ENCODE data around the gene GPR39.

Gene GPR39

GRCh38 chr2:132446444-132446843 lies 29.8 kb downstream of the GPR39 start:
- no peak for DNase-seq (ENCODE audit: low spot score)

- no peak for DNase-seq (ENCODE audit: low spot score)
Observed at GRCh38 chr2:132448331-132448730, 31.7 kb downstream of the GPR39 start.

GRCh38 chr2:132448771-132449170 lies 32.2 kb downstream of the GPR39 start:
- no peak for DNase-seq (ENCODE audit: low spot score)

GRCh38 chr2:132449868-132450267 lies 33.3 kb downstream of the GPR39 start:
- DNase-seq (ENCODE audit: low spot score): no peak

- DNase-seq (ENCODE audit: low spot score): no peak
Observed at GRCh38 chr2:132460781-132461180, 44.2 kb downstream of the GPR39 start.

GRCh38 chr2:132462236-132462635 lies 45.6 kb downstream of the GPR39 start:
- no peak for DNase-seq (ENCODE audit: low spot score)

- no peak for DNase-seq (ENCODE audit: low spot score)
Observed at GRCh38 chr2:132463719-132464118, 47.1 kb downstream of the GPR39 start.

- DNase-seq (ENCODE audit: low spot score): no peak
Observed at GRCh38 chr2:132465917-132466316, 49.3 kb downstream of the GPR39 start.

- no peak for DNase-seq (ENCODE audit: low spot score)
Observed at GRCh38 chr2:132466428-132467028, 49.9 kb downstream of the GPR39 start.

- no peak for DNase-seq (ENCODE audit: low spot score)
Observed at GRCh38 chr2:132468821-132469675, 52.4 kb downstream of the GPR39 start.

GRCh38 chr2:132470746-132471145 lies 54.1 kb downstream of the GPR39 start:
- no peak for DNase-seq (ENCODE audit: low spot score)

GRCh38 chr2:132473174-132473883 lies 56.7 kb downstream of the GPR39 start:
- DNase-seq (ENCODE audit: low spot score): no peak

GRCh38 chr2:132475615-132476014 lies 59.0 kb downstream of the GPR39 start:
- no peak for DNase-seq (ENCODE audit: low spot score)

GRCh38 chr2:132477436-132477835 lies 60.8 kb downstream of the GPR39 start:
- DNase-seq (ENCODE audit: low spot score): no peak

GRCh38 chr2:132477962-132478361 lies 61.4 kb downstream of the GPR39 start:
- DNase-seq (ENCODE audit: low spot score): no peak

- no peak for DNase-seq (ENCODE audit: low spot score)
Observed at GRCh38 chr2:132478461-132479105, 62.0 kb downstream of the GPR39 start.

- DNase-seq (ENCODE audit: low spot score): no peak
Observed at GRCh38 chr2:132479155-132479554, 62.5 kb downstream of the GPR39 start.

- DNase-seq (ENCODE audit: low spot score): no peak
Observed at GRCh38 chr2:132482821-132483220, 66.2 kb downstream of the GPR39 start.

GRCh38 chr2:132484144-132484543 lies 67.5 kb downstream of the GPR39 start:
- no peak for DNase-seq (ENCODE audit: low spot score)

- no peak for DNase-seq (ENCODE audit: low spot score)
Observed at GRCh38 chr2:132488491-132488890, 71.9 kb downstream of the GPR39 start.

- DNase-seq (ENCODE audit: low spot score): no peak
Observed at GRCh38 chr2:132489150-132489549, 72.5 kb downstream of the GPR39 start.

- DNase-seq (ENCODE audit: low spot score): no peak
Observed at GRCh38 chr2:132495881-132496280, 79.3 kb downstream of the GPR39 start.

GRCh38 chr2:132496555-132496954 lies 80.0 kb downstream of the GPR39 start:
- no peak for DNase-seq (ENCODE audit: low spot score)
